Measurements from ENCODE around the gene DMAC2. TPM values are rescaled to one million over a fixed set of nuclear protein-coding genes. Genes with fewer than 3 reads are reported as not detected.
"Not testable (repeated sequence)": the region's sequence is repeated elsewhere in the genome, so short reads cannot be mapped to it uniquely, and the experiment has no call there.

The DMAC2 gene
- total RNA-seq, 5 donors from 2014 or later (not counting 1 experiment from before 2014, with no cell fraction given): 19.5 to 33.9 (median 24.7) TPM

DNA sequence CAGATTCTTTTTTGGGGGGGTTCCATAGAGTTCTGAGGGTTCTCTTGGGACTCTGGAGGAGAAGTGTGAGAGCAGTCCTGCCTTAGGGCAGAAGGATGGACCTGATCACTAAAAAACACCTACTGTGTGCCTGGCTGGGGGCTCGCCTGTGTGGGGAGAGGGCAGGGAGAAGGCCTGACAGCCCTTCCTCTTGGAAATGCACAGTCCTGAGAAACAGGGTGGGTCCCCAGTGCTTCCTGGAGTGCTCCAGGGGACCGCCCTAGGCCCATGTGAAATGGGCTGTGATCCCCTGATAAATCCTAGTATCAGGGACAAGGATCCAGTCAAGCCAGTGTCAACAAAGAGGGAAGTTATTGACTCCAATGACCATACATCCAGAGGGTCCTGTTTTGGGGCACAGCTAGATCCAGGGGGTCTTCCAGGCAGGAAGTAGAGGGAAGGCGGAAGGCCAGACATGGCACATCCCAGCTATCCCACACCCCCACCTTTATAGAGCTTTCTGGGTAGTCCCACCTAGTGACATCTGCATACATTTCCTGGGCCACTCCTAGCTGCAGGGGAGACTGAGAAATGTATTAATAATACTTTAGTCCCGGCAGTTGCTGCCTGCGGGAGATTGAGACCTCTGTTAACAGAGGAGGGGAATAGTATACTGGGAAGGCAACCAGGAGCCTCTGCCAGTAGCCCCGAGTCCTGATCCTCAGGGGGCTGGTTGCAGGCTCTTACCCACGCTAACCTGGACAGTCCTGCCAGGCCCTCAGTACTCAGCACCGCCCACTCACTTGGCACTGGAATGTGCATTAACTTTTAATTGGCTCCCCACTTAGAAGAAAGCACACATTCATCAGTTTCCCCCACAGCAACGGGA is 28.4 kb downstream of the DMAC2 start:
- no peaks in the 10 kb centered on the region for H3K27me3 ChIP-seq (replicated peaks in 1 of 2; ENCODE audit: control insufficient read depth in 2 of 2, extremely low read depth in 1 of 2, insufficient read depth in 2 of 2, low read length in 1 of 2)
- no peak for ATAC-seq (replicated peaks in 1 of 4)
- H3K9me3 Mint-ChIP-seq: no peaks in the 10 kb centered on the region
- H3K4me3 Mint-ChIP-seq: no peak overlapping the region
- peaks cover 0 to 5% of the 10 kb centered on the region in 2 experiments for H3K4me1 ChIP-seq (ENCODE audit: control insufficient read depth in 1 of 2, extremely low read depth in 1 of 2, insufficient read depth in 2 of 2, low read length in 2 of 2)
- H3K27ac Mint-ChIP-seq: no peak overlapping the region
- no peaks in the 10 kb centered on the region for H3K27me3 Mint-ChIP-seq
- peaks cover 31% of the 10 kb centered on the region for H3K36me3 Mint-ChIP-seq
- ChIA-PET CTCF (no interaction called here), POLR2A (no interaction called here)
- peaks cover 14 to 17% (median 14%) of the 10 kb centered on the region in 3 donors for H3K4me1 Mint-ChIP-seq
- no peak overlapping the region for H3K27ac ChIP-seq (ENCODE audit: low read length)
- DNase-seq: no peak
- H3K4me3 ChIP-seq (ENCODE audit: control insufficient read depth in 1 of 2, extremely low read depth in 1 of 2, low read length in 1 of 2): no peak overlapping the region
- WGBS (ENCODE audit: insufficient coverage): 67% methylated on average over 5 of the region's 9 CpGs
- H3K9me3 ChIP-seq: no peaks in the 10 kb centered on the region
- peaks cover 34 to 48% of the 10 kb centered on the region in 2 donors for H3K36me3 ChIP-seq (ENCODE audit: control insufficient read depth in 2 of 2, extremely low read depth in 1 of 2, insufficient read depth in 1 of 2, low read length in 1 of 2)

DNA sequence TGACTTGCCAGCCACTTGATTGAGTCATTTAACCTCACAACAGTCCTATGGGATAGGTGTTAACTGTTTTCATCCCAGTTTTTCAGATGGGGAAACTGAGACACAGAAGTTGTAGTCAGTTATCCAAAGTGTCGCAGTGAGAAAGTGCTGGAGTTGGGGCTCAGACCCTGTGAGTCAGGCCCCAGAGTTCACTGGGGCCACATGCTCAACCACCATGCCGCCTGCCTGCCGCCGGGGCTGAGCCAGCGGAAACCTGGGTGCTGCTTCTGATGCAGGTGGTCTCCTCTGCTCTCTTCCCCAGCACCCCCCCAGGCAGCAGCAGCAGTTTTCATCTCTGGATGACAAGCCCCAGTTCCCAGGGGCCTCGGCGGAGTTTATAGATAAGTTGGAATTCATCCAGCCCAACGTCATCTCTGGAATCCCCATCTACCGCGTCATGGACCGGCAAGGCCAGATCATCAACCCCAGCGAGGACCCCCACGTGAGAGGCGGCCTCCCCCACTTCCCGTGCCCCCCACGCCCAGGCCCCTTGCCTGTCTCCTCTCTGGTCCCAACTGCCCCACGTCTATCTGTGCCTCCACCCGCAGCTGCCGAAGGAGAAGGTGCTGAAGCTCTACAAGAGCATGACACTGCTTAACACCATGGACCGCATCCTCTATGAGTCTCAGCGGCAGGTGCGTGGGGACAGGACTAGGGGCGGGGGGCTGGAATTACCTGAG is 29.2 kb downstream of the DMAC2 start:
- Mint-ChIP-seq H3K4me3 (no peak overlapping the region), H3K36me3 (peaks cover 28% of the 10 kb centered on the region), H3K27me3 (no peaks in the 10 kb centered on the region), H3K9me3 (no peaks in the 10 kb centered on the region), H3K4me1 (peaks cover 14 to 18% (median 14%) of the 10 kb centered on the region in 3 donors), H3K27ac (no peak overlapping the region)
- DNase-seq (no peak), ATAC-seq (replicated peaks in 1 of 4) (no peak)
- Histone ChIP-seq H3K36me3 (ENCODE audit: control insufficient read depth in 2 of 2, extremely low read depth in 1 of 2, insufficient read depth in 1 of 2, low read length in 1 of 2) (peaks cover 29 to 43% of the 10 kb centered on the region in 2 donors), H3K27me3 (replicated peaks in 1 of 2; ENCODE audit: control insufficient read depth in 2 of 2, extremely low read depth in 1 of 2, insufficient read depth in 2 of 2, low read length in 1 of 2) (no peaks in the 10 kb centered on the region), H3K27ac (ENCODE audit: low read length) (no peak overlapping the region), H3K4me1 (ENCODE audit: control insufficient read depth in 1 of 2, extremely low read depth in 1 of 2, insufficient read depth in 2 of 2, low read length in 2 of 2) (peaks cover 0 to 5% of the 10 kb centered on the region in 2 experiments), H3K4me3 (ENCODE audit: control insufficient read depth in 1 of 2, extremely low read depth in 1 of 2, low read length in 1 of 2) (no peak overlapping the region), H3K9me3 (no peaks in the 10 kb centered on the region)
- POLR2A ChIA-PET: no interaction called here
- WGBS (ENCODE audit: insufficient coverage): 95% methylated on average over 18 of the region's 23 CpGs
- CTCF ChIA-PET: no interaction called here

DNA sequence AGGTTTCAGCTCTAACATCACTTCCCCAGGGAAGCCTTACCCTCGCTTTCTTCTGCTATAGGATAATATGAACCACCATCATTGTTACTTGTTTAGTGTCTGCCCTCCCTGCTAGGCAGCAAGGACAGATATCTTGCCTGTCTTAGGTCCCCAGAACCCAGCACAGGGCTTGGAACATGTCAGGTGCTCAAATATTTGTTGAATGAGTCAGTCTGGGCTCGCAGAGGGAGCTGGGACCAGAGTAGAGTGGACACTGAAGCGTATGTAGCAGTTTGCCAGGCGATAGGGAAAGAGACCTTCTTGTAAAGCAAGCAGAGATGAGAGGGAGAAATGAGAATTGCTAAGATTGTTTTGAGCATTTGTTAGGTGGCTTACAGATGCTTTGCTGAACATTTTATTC is 30.4 kb downstream of the DMAC2 start:
- H3K9me3 ChIP-seq: no peaks in the 10 kb centered on the region
- H3K27me3 Mint-ChIP-seq: no peaks in the 10 kb centered on the region
- WGBS (ENCODE audit: insufficient coverage): 97% methylated on average over 4 of the region's 4 CpGs
- H3K4me1 Mint-ChIP-seq: peaks cover 14 to 21% (median 14%) of the 10 kb centered on the region in 3 donors
- no peak for DNase-seq
- POLR2A ChIA-PET: no interaction called here
- peaks cover 23 to 31% of the 10 kb centered on the region in 2 donors for H3K36me3 ChIP-seq (ENCODE audit: control insufficient read depth in 2 of 2, extremely low read depth in 1 of 2, insufficient read depth in 1 of 2, low read length in 1 of 2)
- H3K4me3 Mint-ChIP-seq: no peak overlapping the region
- no peaks in the 10 kb centered on the region for H3K27me3 ChIP-seq (replicated peaks in 1 of 2; ENCODE audit: control insufficient read depth in 2 of 2, extremely low read depth in 1 of 2, insufficient read depth in 2 of 2, low read length in 1 of 2)
- peak overlapping the region in 1 of 2 donors; percentile 72 for H3K27ac Mint-ChIP-seq
- H3K27ac ChIP-seq (ENCODE audit: low read length): no peak overlapping the region
- ATAC-seq (replicated peaks in 1 of 4): no peak
- peaks cover 0 to 5% of the 10 kb centered on the region in 2 experiments for H3K4me1 ChIP-seq (ENCODE audit: control insufficient read depth in 1 of 2, extremely low read depth in 1 of 2, insufficient read depth in 2 of 2, low read length in 2 of 2)
- H3K4me3 ChIP-seq (ENCODE audit: control insufficient read depth in 1 of 2, extremely low read depth in 1 of 2, low read length in 1 of 2): no peak overlapping the region
- H3K36me3 Mint-ChIP-seq: peaks cover 25% of the 10 kb centered on the region
- no peaks in the 10 kb centered on the region for H3K9me3 Mint-ChIP-seq
- CTCF ChIA-PET: no interaction called here

DNA sequence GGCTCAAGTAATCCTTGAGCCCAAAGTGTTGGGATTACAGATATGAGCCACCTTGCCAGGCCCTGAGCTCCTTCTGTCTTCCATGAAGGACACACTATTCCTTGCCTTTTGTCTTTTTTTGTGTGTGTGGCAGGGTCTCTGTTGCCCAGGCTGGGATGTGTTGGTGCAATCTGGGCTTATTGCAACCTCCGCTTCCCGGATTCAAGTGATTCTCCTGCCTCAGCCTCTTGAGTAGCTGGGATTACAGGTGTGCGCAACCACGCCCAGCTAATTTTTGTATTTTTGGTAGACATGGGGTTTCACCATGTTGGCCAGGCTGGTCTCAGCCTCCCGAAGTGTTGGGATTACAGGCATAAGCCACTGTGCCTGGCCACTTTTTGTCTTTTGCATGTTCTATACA is 30.9 kb downstream of the DMAC2 start:
- not testable (repeated sequence) for H3K9me3 Mint-ChIP-seq; H3K4me3 Mint-ChIP-seq; DNase-seq; H3K9me3 ChIP-seq; H3K27ac Mint-ChIP-seq; H3K27ac ChIP-seq (ENCODE audit: low read length); ATAC-seq (replicated peaks in 1 of 4); H3K27me3 Mint-ChIP-seq; H3K27me3 ChIP-seq (replicated peaks in 1 of 2; ENCODE audit: control insufficient read depth in 2 of 2, extremely low read depth in 1 of 2, insufficient read depth in 2 of 2, low read length in 1 of 2); H3K4me1 ChIP-seq (ENCODE audit: control insufficient read depth in 1 of 2, extremely low read depth in 1 of 2, insufficient read depth in 2 of 2, low read length in 2 of 2); H3K4me3 ChIP-seq (ENCODE audit: control insufficient read depth in 1 of 2, extremely low read depth in 1 of 2, low read length in 1 of 2)
- peaks cover 21% of the 10 kb centered on the region for H3K36me3 Mint-ChIP-seq
- ChIA-PET CTCF (interaction anchor here in 1 of 2 donors (0.5 kb wide), 1 partner anchor 940 kb away, joined by 3 read pairs; no protein-coding TSS in a partner anchor), POLR2A (interaction anchor here in 1 of 2 donors (0.6 kb wide), 1 partner anchor 53 kb away, joined by 3 read pairs; no protein-coding TSS in a partner anchor)
- peaks cover 15 to 21% (median 16%) of the 10 kb centered on the region in 3 donors for H3K4me1 Mint-ChIP-seq
- WGBS (ENCODE audit: insufficient coverage): 100% methylated on average over 3 of the region's 5 CpGs
- peaks cover 20 to 27% of the 10 kb centered on the region in 2 donors for H3K36me3 ChIP-seq (ENCODE audit: control insufficient read depth in 2 of 2, extremely low read depth in 1 of 2, insufficient read depth in 1 of 2, low read length in 1 of 2)

DNA sequence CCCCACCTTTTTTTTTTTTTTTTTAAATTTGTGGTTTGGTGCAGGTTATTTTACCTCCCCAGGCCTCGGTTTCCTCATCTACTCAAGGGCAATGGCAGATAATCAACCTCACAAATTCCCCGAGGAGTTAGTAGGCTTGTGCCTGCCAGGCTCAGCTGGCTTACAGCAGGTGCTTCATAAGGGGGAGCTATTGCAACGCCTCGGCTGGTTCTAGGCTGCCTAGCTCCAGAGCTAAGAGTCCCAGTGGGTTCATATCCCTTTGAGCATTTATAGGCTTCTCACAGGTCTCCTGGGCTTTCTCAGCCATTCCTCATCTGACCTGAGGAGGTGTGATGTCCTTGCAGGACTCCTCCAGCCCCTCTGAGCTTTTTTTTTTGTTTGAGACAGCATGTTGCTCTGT is 31.5 kb downstream of the DMAC2 start:
- peaks cover 0 to 8% of the 10 kb centered on the region in 2 experiments for H3K4me1 ChIP-seq (ENCODE audit: control insufficient read depth in 1 of 2, extremely low read depth in 1 of 2, insufficient read depth in 2 of 2, low read length in 2 of 2)

DNA sequence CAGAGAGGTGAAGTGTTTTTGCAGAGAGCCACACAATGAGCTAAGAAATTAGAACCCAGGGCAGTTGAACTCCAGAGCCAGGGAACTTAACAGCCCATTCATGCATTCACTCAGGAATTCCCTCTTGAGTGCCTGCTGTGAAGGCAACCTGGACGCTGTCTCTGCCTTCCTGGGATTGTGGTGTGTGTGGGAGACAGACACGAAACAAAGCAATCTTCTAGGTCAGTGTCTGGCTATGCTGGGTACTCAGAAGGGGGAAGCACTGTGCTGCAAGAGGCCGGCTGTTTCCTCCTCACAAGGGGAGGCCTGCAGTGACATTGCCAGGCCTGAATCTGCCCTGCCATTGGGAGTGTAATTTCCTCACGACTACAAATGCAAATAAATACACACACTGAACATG is 32.4 kb downstream of the DMAC2 start:
- Mint-ChIP-seq H3K9me3 (no peaks in the 10 kb centered on the region), H3K27ac (no peak overlapping the region), H3K4me1 (peaks cover 21 to 28% (median 21%) of the 10 kb centered on the region in 3 donors), H3K27me3 (no peaks in the 10 kb centered on the region), H3K36me3 (peaks cover 15% of the 10 kb centered on the region), H3K4me3 (no peak overlapping the region)
- Histone ChIP-seq H3K36me3 (ENCODE audit: control insufficient read depth in 2 of 2, extremely low read depth in 1 of 2, insufficient read depth in 1 of 2, low read length in 1 of 2) (peaks cover 22 to 25% of the 10 kb centered on the region in 2 donors), H3K27me3 (replicated peaks in 1 of 2; ENCODE audit: control insufficient read depth in 2 of 2, extremely low read depth in 1 of 2, insufficient read depth in 2 of 2, low read length in 1 of 2) (no peaks in the 10 kb centered on the region), H3K27ac (ENCODE audit: low read length) (no peak overlapping the region), H3K9me3 (no peaks in the 10 kb centered on the region), H3K4me1 (ENCODE audit: control insufficient read depth in 1 of 2, extremely low read depth in 1 of 2, insufficient read depth in 2 of 2, low read length in 2 of 2) (peaks cover 0 to 8% of the 10 kb centered on the region in 2 experiments), H3K4me3 (ENCODE audit: control insufficient read depth in 1 of 2, extremely low read depth in 1 of 2, low read length in 1 of 2) (no peak overlapping the region)
- ATAC-seq (replicated peaks in 1 of 4) (no peak), DNase-seq (no peak)
- WGBS (ENCODE audit: insufficient coverage): 79% methylated on average over 4 of the region's 4 CpGs
- ChIA-PET CTCF (no interaction called here), POLR2A (no interaction called here)

More for the DNA sequence above, 31.5 kb downstream of the DMAC2 start:
- H3K27me3 Mint-ChIP-seq: no peaks in the 10 kb centered on the region
- Histone ChIP-seq H3K9me3 (no peaks in the 10 kb centered on the region), H3K27ac (ENCODE audit: low read length) (no peak overlapping the region), H3K36me3 (ENCODE audit: control insufficient read depth in 2 of 2, extremely low read depth in 1 of 2, insufficient read depth in 1 of 2, low read length in 1 of 2) (peaks cover 21 to 26% of the 10 kb centered on the region in 2 donors), H3K4me3 (ENCODE audit: control insufficient read depth in 1 of 2, extremely low read depth in 1 of 2, low read length in 1 of 2) (no peak overlapping the region), H3K27me3 (replicated peaks in 1 of 2; ENCODE audit: control insufficient read depth in 2 of 2, extremely low read depth in 1 of 2, insufficient read depth in 2 of 2, low read length in 1 of 2) (no peaks in the 10 kb centered on the region)
- H3K4me3 Mint-ChIP-seq: no peak overlapping the region
- no peak overlapping the region for H3K27ac Mint-ChIP-seq
- H3K9me3 Mint-ChIP-seq: no peaks in the 10 kb centered on the region
- H3K4me1 Mint-ChIP-seq: peaks cover 18 to 23% (median 21%) of the 10 kb centered on the region in 3 donors
- ChIA-PET CTCF (interaction anchor here in 1 of 2 donors (0.5 kb wide), 1 partner anchor 941 kb away, joined by 3 read pairs; no protein-coding TSS in a partner anchor), POLR2A (interaction anchor here in 1 of 2 donors (0.6 kb wide), 1 partner anchor 53 kb away, joined by 3 read pairs; no protein-coding TSS in a partner anchor)
- 79% methylated on average over 2 of the region's 4 CpGs for WGBS (ENCODE audit: insufficient coverage)
- ATAC-seq (replicated peaks in 1 of 4): no peak
- peaks cover 15% of the 10 kb centered on the region for H3K36me3 Mint-ChIP-seq
- DNase-seq: no peak

All from T-cell (primary cell).